HCT116 (cell line): ENCODE measurements around the gene DDI2. TPM values are rescaled to one million over a fixed set of nuclear protein-coding genes. Genes with fewer than 3 reads are reported as not detected.

Source experiments
- ATAC-seq: fragments of 200-7000 bp; cut with Tn5 transposase; 2 replicates; pipeline ENCODE4 v1.9.1; 2020; ENCODE audit warnings: mild to moderate bottlenecking, moderate library complexity
- BruUV-seq: library from RNA; stranded (reverse); fragments of 400-500 nt; replicated peaks from 2 replicates; lab custom pipeline; 2021; lab: Mats Ljungman, UMichigan
- CTCF ChIA-PET: fragments of 300-600 bp; sonication (Branson Sonifier 250); formaldehyde crosslinking; loops from one replicate; lab custom pipeline; 2021; ENCODE audit warnings: antibody characterized with exemption; lab: Charles Lee
- POLR2A ChIA-PET: fragments of 300-600, 350-600 bp; sonication (Branson Sonifier 250); formaldehyde crosslinking; loops from one replicate; lab custom pipeline; 2021; ENCODE audit warnings: antibody characterized with exemption; lab: Charles Lee
- RAD21 ChIA-PET, 2 experiments: fragments of 300-600 bp; sonication (Branson Sonifier 250); formaldehyde crosslinking; loops; one replicate each; lab custom pipeline; 2023; ENCODE audit warnings: low total read pairs in 2 of 2; ENCODE audit not compliant: uncharacterized antibody in 2 of 2, unreplicated experiment in 2 of 2, low non-redundant PET in 1 of 2; lab: Charles Lee
- DNase-seq: peaks from one replicate; pipeline ENCODE4 v3.0.0-alpha.2; 2010; ENCODE audit warnings: low read depth, low spot score
- H2AFZ ChIP-seq: fragments of 200-600 bp; shearing (Covaris generic), sonication (generic); 2 replicates; pipeline ENCODE4 v1.6.1; 2017; ENCODE audit warnings: low read depth, mixed run types, mixed read lengths, antibody characterized with exemption, low read length; ENCODE audit not compliant: poor library complexity, severe bottlenecking
- H3K27ac ChIP-seq: 2 replicates; pipeline ENCODE4 v1.5.1; 2012; ENCODE audit warnings: low read depth, low read length
- H3K27me3 ChIP-seq: fragments of 200-600 bp; sonication (generic); 2 replicates; pipeline ENCODE4 v1.6.1; 2016; ENCODE audit warnings: mixed run types, low read length, mixed read lengths; ENCODE audit not compliant: insufficient read depth
- H3K36me3 ChIP-seq, 2 experiments: fragments of 200-500 bp in 1 of 2; fragments of 200-600 bp in 1 of 2; sonication (Bioruptor generic) in 1 of 2; sonication (generic) in 1 of 2; 2 replicates each; pipeline versions ENCODE4 v1.5.1 to v1.6.1; 2014 to 2016; ENCODE audit warnings: low read length in 2 of 2, inconsistent platforms in 1 of 2, mixed read lengths in 1 of 2, mixed run types in 1 of 2; ENCODE audit not compliant: insufficient read depth in 2 of 2, control insufficient read depth in 1 of 2
- H3K4me1 ChIP-seq, 2 experiments: fragments of 200-600 bp in 1 of 2; sonication (generic) in 1 of 2; 2 replicates each; pipeline versions ENCODE4 v1.5.1 to v1.6.1; 2012 to 2017; ENCODE audit warnings: low read length in 2 of 2, inconsistent platforms in 1 of 2, mild to moderate bottlenecking in 1 of 2, mixed read lengths in 1 of 2, mixed run types in 1 of 2, moderate library complexity in 1 of 2; ENCODE audit not compliant: insufficient read depth in 2 of 2, control insufficient read depth in 1 of 2
- H3K4me2 ChIP-seq: fragments of 200-600 bp; sonication (generic); 2 replicates; pipeline ENCODE4 v1.6.1; 2017; ENCODE audit warnings: mixed run types, low read length, mixed read lengths
- H3K4me3 ChIP-seq, 2 experiments: fragments of 200-600 bp in 1 of 2; sonication (generic) in 1 of 2; replicated peaks in 1 of 2; 2 replicates each; pipeline ENCODE4 v1.5.1; 2011 to 2016; ENCODE audit warnings: low read length in 2 of 2, control low read depth in 1 of 2, low read depth in 1 of 2, mild to moderate bottlenecking in 1 of 2, mixed read lengths in 1 of 2, mixed run types in 1 of 2
- H3K79me2 ChIP-seq: fragments of 200-600 bp; sonication (generic); 2 replicates; pipeline ENCODE4 v1.6.1; 2017; ENCODE audit warnings: mild to moderate bottlenecking, mixed run types, low read length, moderate library complexity, mixed read lengths; ENCODE audit not compliant: insufficient read depth
- H3K9ac ChIP-seq: fragments of 200-600 bp; sonication (generic); 2 replicates; pipeline ENCODE4 v1.6.1; 2016; ENCODE audit warnings: low read length, mixed read lengths
- H3K9me2 ChIP-seq: fragments of 200-600 bp; sonication (generic), shearing (Covaris generic); 2 replicates; pipeline ENCODE4 v1.6.1; 2017; ENCODE audit warnings: mixed run types, mild to moderate bottlenecking, moderate library complexity; ENCODE audit not compliant: insufficient read depth
- H3K9me3 ChIP-seq, 2 experiments: fragments of 200-500 bp in 1 of 2; fragments of 200-600 bp in 1 of 2; sonication (Bioruptor generic) in 1 of 2; sonication (generic) in 1 of 2; 2 replicates each; pipeline ENCODE4 v1.6.1; 2014 to 2017; ENCODE audit warnings: low read length in 2 of 2, mixed read lengths in 2 of 2, inconsistent platforms in 1 of 2, low read depth in 1 of 2, mild to moderate bottlenecking in 1 of 2, mixed run types in 1 of 2, moderate library complexity in 1 of 2; ENCODE audit not compliant: control insufficient read depth in 1 of 2, insufficient read depth in 1 of 2
- H4K20me1 ChIP-seq: fragments of 200-600 bp; sonication (generic), shearing (Covaris generic); 2 replicates; pipeline ENCODE4 v1.6.1; 2017; ENCODE audit warnings: mixed run types, mild to moderate bottlenecking, moderate library complexity; ENCODE audit not compliant: insufficient read depth
- ATF3 ChIP-seq: IDR thresholded peaks from 2 replicates; pipeline ENCODE4 v1.6.1; 2012
- ELF1 ChIP-seq: IDR thresholded peaks from 2 replicates; pipeline ENCODE4 v1.6.1; 2012; ENCODE audit warnings: low read depth, borderline replicate concordance
- EZH2 ChIP-seq: fragments of 200-600 bp; sonication (generic); IDR thresholded peaks from 2 replicates; pipeline ENCODE4 v1.6.1; 2017; ENCODE audit warnings: antibody characterized with exemption, mixed run types
- SIN3A ChIP-seq: IDR thresholded peaks from 2 replicates; pipeline ENCODE4 v1.6.1; 2012; ENCODE audit warnings: low read depth
- SP1 ChIP-seq: IDR thresholded peaks from 2 replicates; pipeline ENCODE4 v1.6.1; 2012; ENCODE audit warnings: low read depth
- ZBTB33 ChIP-seq: IDR thresholded peaks from 2 replicates; pipeline ENCODE4 v1.6.1; 2011; ENCODE audit warnings: mild to moderate bottlenecking, low read length, moderate library complexity; ENCODE audit not compliant: insufficient replicate concordance; ENCODE audit errors: extremely low read depth
- ZFX ChIP-seq: fragments of 450-650 bp; IDR thresholded peaks from 2 replicates; pipeline ENCODE4 v1.6.1; 2017
- ZNF274 ChIP-seq: fragments of 200-500 bp; sonication (Bioruptor generic); IDR thresholded peaks from 2 replicates; pipeline ENCODE4 v1.6.1; 2014; ENCODE audit warnings: mild to moderate bottlenecking, low read depth, low read length, inconsistent platforms
- intact Hi-C: fragments of 100-400 bp; cut with micrococcal nuclease; formaldehyde crosslinking; loops from 2 replicates; pipeline ENCODE4 v1.10.0; 2022
- total RNA-seq: library from RNA; stranded (reverse); gene quantifications from one replicate; pipeline ENCODE4 v1.2.1, GENCODE V29; 2021; ENCODE audit not compliant: unreplicated experiment
- TF ChIP-seq, protein P1 (sequence below): IDR thresholded peaks from 2 replicates; pipeline ENCODE4 v1.6.1; 2012; ENCODE audit warnings: low read depth
- TF ChIP-seq, protein P2 (sequence below): IDR thresholded peaks from 2 replicates; pipeline ENCODE4 v1.6.1; 2012

The DDI2 gene
- total RNA-seq, 1 experiment from 2014 or later = 26.3 TPM

DNA sequence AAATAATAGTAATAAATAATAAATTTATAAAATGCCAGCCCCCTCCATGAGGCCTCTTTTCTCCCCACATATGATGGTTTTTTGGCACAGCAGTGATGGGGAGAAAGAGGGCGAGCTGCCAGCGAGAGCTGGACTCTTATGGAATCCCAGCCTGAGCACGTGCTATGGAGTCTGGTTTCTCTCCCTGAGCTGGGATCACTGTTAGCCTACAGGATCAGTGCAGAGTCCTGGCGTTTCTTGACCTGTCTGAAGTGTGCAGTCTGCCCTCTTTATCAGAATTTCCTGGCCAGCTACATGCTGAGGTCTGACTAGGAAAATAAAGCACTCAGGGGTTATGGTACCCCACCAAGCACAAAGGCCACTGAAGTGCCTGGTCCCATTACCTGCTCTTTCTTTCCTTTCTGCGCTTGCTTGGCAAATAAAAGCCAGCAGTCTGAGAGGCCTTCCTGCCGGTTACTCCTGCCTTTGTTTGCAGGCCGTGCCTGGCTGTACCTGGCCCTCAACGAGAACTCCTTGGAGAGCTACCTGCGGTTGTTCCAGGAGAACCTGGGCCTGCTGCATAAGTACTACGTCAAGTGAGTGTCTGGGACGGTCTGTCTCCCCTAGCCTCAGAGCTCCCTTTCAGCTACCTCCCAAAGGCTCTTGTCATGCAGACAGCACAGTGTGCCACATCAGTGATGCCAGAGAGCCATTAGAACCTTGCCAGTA lies 100.3 kb downstream of the DDI2 start (continued):
- TF ChIP-seq, protein P1, sequence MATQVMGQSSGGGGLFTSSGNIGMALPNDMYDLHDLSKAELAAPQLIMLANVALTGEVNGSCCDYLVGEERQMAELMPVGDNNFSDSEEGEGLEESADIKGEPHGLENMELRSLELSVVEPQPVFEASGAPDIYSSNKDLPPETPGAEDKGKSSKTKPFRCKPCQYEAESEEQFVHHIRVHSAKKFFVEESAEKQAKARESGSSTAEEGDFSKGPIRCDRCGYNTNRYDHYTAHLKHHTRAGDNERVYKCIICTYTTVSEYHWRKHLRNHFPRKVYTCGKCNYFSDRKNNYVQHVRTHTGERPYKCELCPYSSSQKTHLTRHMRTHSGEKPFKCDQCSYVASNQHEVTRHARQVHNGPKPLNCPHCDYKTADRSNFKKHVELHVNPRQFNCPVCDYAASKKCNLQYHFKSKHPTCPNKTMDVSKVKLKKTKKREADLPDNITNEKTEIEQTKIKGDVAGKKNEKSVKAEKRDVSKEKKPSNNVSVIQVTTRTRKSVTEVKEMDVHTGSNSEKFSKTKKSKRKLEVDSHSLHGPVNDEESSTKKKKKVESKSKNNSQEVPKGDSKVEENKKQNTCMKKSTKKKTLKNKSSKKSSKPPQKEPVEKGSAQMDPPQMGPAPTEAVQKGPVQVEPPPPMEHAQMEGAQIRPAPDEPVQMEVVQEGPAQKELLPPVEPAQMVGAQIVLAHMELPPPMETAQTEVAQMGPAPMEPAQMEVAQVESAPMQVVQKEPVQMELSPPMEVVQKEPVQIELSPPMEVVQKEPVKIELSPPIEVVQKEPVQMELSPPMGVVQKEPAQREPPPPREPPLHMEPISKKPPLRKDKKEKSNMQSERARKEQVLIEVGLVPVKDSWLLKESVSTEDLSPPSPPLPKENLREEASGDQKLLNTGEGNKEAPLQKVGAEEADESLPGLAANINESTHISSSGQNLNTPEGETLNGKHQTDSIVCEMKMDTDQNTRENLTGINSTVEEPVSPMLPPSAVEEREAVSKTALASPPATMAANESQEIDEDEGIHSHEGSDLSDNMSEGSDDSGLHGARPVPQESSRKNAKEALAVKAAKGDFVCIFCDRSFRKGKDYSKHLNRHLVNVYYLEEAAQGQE = no peak
- TF ChIP-seq ZNF274 = no peak

DNA sequence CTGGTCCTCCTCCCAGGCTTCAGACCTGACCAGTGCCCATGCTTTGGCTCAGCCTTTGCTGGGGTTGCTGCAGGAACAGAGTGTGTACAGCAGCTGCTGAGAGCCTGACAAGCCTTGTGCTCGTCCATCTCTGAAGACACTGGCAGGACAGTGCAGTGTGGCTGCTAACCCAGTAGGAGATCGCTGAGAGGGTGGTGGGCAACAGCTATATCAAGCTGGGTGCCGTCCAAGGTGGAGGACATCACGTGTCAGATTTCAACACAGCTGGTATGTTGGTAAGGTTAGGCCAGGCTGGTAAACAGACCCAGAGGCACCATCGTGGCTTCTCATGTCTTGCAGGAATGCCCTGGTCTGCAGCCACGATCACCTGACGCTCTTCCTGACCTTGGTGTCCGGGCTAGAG lies 100.9 kb downstream of the DDI2 start:
- no peak for TF ChIP-seq ELF1
- TF ChIP-seq ZBTB33 = no peak
- TF ChIP-seq SP1 = no peak
- TF ChIP-seq SIN3A = no peak
- no peak for TF ChIP-seq ATF3
- no peak for TF ChIP-seq ZNF274
- TF ChIP-seq, protein P2, sequence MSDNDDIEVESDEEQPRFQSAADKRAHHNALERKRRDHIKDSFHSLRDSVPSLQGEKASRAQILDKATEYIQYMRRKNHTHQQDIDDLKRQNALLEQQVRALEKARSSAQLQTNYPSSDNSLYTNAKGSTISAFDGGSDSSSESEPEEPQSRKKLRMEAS = no peak
- no peak for TF ChIP-seq EZH2
- no peak for TF ChIP-seq ZFX
- no peak overlapping the region for H3K27ac ChIP-seq
- CTCF ChIA-PET = no interaction called here
- no peak overlapping the region for H2AFZ ChIP-seq
- H3K9me3 ChIP-seq = no peaks in the 10 kb centered on the region
- H3K4me2 ChIP-seq = no peak overlapping the region
- no peak overlapping the region for H3K4me3 ChIP-seq
- H4K20me1 ChIP-seq = no peaks in the 10 kb centered on the region
- no peak for ATAC-seq
- RAD21 ChIA-PET = interaction anchor here in 1 of 2 experiments (0.6 kb wide), 1 partner anchor 241 kb away, joined by 4 read pairs; no protein-coding TSS in a partner anchor
- intact Hi-C loops = no loop called here
- H3K4me1 ChIP-seq = no peaks in the 10 kb centered on the region
- DNase-seq = no peak
- no peaks in the 10 kb centered on the region for H3K9me2 ChIP-seq
- peaks cover 0 to 3% of the 10 kb centered on the region in 2 experiments; a peak in 1 of 4 replicates for H3K36me3 ChIP-seq
- no peak overlapping the region for H3K9ac ChIP-seq
- POLR2A ChIA-PET = no interaction called here
- no TSS peak for BruUV-seq
- H3K27me3 ChIP-seq = no peaks in the 10 kb centered on the region
- H3K79me2 ChIP-seq = no peaks in the 10 kb centered on the region
